NCI-H774 (cell line): ENCODE results near the gene SHISA9.

Source experiments
- DNase-seq: peaks from one replicate; lab custom pipeline; 2025; lab: John Stamatoyannopoulos, UW

The SHISA9 gene

DNA sequence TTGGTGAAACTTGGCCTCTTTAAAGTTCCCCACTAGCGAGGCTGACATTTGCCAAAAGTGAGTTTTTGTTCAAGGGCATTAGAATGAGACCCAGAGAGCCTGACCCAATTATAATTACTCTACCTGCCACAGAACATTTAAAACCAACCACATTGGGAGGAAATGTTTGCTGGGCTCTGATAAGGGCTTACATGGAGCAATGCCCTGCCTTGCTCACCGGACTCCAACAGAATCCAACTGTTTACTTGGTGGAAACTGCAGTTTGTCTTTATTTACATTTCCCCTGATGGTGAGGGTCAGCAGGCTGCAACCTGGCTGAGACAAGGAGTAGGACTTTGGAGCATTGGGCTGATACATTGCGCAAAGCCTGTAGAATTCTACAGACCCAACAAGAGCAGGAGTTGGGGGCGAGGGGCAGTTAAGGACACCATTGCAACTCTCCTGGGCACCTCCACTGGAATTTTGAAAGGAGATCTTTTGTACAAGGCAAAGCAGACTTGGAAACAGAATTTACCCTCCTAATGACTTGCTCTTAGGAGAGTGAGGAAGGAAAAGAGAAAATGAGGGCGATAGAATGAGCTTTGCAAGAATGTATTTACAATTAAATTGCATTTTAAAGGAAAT, 368.6 kb downstream of the SHISA9 start:
- DNase-seq, result no peak

DNA sequence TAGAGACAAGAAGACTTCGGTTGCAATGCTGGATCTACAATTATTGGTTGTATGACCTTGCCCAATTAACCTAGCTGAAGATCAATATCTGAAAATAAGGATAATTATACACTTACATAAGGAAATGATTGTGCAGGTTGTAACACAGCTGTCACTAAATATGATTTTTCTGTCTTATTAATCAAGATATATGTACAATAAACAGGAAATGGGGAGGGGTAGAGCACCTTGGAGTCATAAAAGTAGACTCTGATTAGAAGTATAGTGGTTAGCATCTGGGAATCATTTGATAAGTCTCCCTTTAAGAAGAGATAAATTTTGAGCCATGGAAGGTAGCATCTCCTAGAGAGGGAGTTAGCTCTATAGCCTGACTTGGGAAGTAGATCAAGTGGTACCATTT, 369.2 kb downstream of the SHISA9 start:
- DNase-seq, result no peak

DNA sequence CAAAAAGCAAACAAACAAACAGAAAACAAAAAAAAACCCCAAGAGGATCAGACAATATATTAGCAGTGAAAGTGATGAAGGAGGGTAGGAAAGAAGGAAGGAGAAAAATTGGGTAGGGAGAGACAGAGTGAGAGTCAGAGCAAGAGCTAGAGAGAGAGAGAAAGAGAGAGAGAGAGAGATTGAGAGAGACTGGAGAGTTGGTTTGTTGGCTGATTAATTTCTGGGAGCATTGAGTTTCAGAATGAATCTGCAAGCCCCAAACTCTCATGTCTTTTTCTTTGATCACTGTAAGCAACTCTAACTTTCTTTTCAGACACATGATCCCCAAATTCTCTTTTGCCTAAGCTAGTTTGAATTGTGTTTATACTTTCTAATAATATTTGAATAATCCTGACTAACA, 388.1 kb downstream of the SHISA9 start:
- no peak for DNase-seq
